ENCODE data around the gene SLC27A5.

DNA sequence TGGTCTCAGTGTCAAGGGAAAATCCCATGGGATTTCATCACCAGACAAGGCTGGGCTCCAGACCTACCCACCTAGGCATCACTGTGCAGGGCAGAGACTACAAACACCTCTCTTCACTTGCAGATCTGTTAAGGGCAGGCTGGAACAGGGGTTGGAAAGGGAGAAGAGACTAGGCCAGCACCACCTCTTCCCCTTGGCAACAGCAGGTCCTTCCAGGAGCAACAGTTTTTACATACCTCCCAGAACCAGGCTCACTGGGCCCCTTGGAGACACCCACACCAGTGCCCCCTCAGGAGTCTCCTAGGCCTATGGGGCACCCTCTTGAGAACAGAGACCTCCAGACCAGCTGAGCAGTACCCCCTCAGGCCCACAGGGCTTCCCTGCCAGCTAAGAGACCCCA is 49.1 kb upstream of the SLC27A5 start:
- TF ChIP-seq EP300 (IDR thresholded peaks at IDR 0.05; ENCODE audit: borderline replicate concordance in 1 of 2, low read depth in 1 of 2, low read length in 1 of 2): no peak
- no peak for TF ChIP-seq YY1 (IDR thresholded peaks at IDR 0.05; ENCODE audit: low read depth)
- TF ChIP-seq, protein P1, sequence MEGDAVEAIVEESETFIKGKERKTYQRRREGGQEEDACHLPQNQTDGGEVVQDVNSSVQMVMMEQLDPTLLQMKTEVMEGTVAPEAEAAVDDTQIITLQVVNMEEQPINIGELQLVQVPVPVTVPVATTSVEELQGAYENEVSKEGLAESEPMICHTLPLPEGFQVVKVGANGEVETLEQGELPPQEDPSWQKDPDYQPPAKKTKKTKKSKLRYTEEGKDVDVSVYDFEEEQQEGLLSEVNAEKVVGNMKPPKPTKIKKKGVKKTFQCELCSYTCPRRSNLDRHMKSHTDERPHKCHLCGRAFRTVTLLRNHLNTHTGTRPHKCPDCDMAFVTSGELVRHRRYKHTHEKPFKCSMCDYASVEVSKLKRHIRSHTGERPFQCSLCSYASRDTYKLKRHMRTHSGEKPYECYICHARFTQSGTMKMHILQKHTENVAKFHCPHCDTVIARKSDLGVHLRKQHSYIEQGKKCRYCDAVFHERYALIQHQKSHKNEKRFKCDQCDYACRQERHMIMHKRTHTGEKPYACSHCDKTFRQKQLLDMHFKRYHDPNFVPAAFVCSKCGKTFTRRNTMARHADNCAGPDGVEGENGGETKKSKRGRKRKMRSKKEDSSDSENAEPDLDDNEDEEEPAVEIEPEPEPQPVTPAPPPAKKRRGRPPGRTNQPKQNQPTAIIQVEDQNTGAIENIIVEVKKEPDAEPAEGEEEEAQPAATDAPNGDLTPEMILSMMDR (IDR thresholded peaks at IDR 0.05): no peak

Measured in SK-N-SH (cell line).